Measurements from ENCODE around the gene FGFR1OP2. TPM values are rescaled to one million over a fixed set of nuclear protein-coding genes. Genes with fewer than 3 reads are reported as not detected.

FGFR1OP2 gene
- total RNA-seq, 1 experiment from 2014 or later = 86.9 TPM

DNA sequence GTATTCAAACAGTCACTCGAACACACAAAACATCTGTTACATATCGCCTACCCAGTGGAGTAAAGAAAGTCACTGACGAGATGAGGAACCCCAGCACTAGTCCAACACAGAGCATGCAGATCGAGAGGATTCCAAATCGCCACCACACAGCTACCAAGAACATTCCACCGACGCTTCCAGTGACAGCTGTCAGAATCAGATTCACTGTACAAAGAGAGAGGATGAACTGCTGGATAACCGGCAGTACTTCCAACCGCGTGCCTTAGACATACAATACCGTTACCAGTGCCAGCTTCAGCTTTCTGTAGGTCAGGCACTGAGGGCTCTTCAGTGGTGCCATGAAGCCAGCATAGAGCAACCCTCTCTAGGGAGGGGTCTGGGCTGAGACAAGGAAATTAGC, 41.5 kb downstream of the FGFR1OP2 start:
- no peak overlapping the region for H3K4me3 Mint-ChIP-seq (ENCODE audit: unreplicated experiment)
- CTCF ChIA-PET = no interaction called here
- Histone ChIP-seq H3K4me3 (ENCODE audit: low read depth, low read length) (no peak overlapping the region), H3K27me3 (replicated peaks; ENCODE audit: control insufficient read depth, insufficient read depth, low read length) (no peaks in the 10 kb centered on the region), H3K9me3 (no peaks in the 10 kb centered on the region), H3K36me3 (ENCODE audit: control insufficient read depth, insufficient read depth, low read length) (no peaks in the 10 kb centered on the region; the same call in 1 of the 2 replicates), H3K4me1 (no peaks in the 10 kb centered on the region)
- intact Hi-C loops (cut with micrococcal nuclease; ENCODE audit: unreplicated experiment) = no loop called here
- no peak for TF ChIP-seq CTCF (IDR thresholded peaks at IDR 0.05; ENCODE audit: insufficient read depth in 1 of 2, low read depth in 1 of 2, low read length in 1 of 2, severe bottlenecking in 1 of 2, unreplicated experiment in 1 of 2)
- H3K9me3 Mint-ChIP-seq (ENCODE audit: unreplicated experiment) = no peaks in the 10 kb centered on the region
- H3K4me1 Mint-ChIP-seq (ENCODE audit: low read depth, unreplicated experiment) = peaks cover 6% of the 10 kb centered on the region
- BruUV-seq (replicated peaks) = no TSS peak
- H3K27ac Mint-ChIP-seq (ENCODE audit: unreplicated experiment) = no peak overlapping the region
- peaks cover 21% of the 10 kb centered on the region for H3K36me3 Mint-ChIP-seq (ENCODE audit: insufficient read depth, unreplicated experiment)
- POLR2A ChIA-PET = interaction anchor here (0.6 kb wide), 1 partner anchor 15 kb away, joined by 3 read pairs; no protein-coding TSS in a partner anchor
- no peak for DNase-seq
- H3K27me3 Mint-ChIP-seq (ENCODE audit: insufficient read depth, unreplicated experiment) = no peaks in the 10 kb centered on the region

DNA sequence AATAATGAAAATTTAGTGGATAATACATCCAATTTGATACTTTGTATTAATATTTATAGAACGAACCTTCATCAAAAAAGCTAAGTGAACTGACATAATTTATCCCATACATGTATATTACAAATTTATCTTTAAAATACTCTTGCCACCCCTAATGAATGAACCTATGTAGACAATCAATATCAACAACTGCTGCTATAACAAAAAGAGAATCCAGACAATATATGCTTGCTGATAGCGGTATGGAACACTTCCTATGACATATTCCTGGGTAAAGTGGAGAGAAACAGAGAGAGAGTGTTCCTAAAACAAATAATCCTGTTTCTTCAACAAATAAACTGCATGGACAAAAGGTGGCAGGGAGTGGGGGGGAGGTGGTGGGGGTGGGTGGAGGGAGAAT, 44.6 kb downstream of the FGFR1OP2 start:
- Histone ChIP-seq H3K36me3 (ENCODE audit: control insufficient read depth, insufficient read depth, low read length) (no peaks in the 10 kb centered on the region; the same call in 1 of the 2 replicates), H3K27me3 (replicated peaks; ENCODE audit: control insufficient read depth, insufficient read depth, low read length) (no peaks in the 10 kb centered on the region), H3K4me3 (ENCODE audit: low read depth, low read length) (no peak overlapping the region), H3K9me3 (no peaks in the 10 kb centered on the region), H3K4me1 (no peaks in the 10 kb centered on the region)
- Mint-ChIP-seq H3K9me3 (ENCODE audit: unreplicated experiment) (no peaks in the 10 kb centered on the region), H3K4me3 (ENCODE audit: unreplicated experiment) (no peak overlapping the region), H3K27ac (ENCODE audit: unreplicated experiment) (no peak overlapping the region), H3K4me1 (ENCODE audit: low read depth, unreplicated experiment) (peaks cover 6% of the 10 kb centered on the region), H3K27me3 (ENCODE audit: insufficient read depth, unreplicated experiment) (no peaks in the 10 kb centered on the region), H3K36me3 (ENCODE audit: insufficient read depth, unreplicated experiment) (peaks cover 25% of the 10 kb centered on the region)
- DNase-seq = no peak
- POLR2A ChIA-PET = no interaction called here
- CTCF ChIA-PET = no interaction called here
- TF ChIP-seq CTCF (IDR thresholded peaks at IDR 0.05; ENCODE audit: insufficient read depth in 1 of 2, low read depth in 1 of 2, low read length in 1 of 2, severe bottlenecking in 1 of 2, unreplicated experiment in 1 of 2) = no peak
- intact Hi-C loops (cut with micrococcal nuclease; ENCODE audit: unreplicated experiment) = no loop called here
- no TSS peak for BruUV-seq (replicated peaks)

GRCh38 chr12:26987634-26988424, 49.6 kb downstream of the FGFR1OP2 start:
- intact Hi-C loops (cut with micrococcal nuclease; ENCODE audit: unreplicated experiment) = loop anchor here (2.0 kb wide), 1 partner anchor 15 kb away; no protein-coding TSS in a partner anchor
- TF ChIP-seq CTCF (IDR thresholded peaks at IDR 0.05; ENCODE audit: insufficient read depth in 1 of 2, low read depth in 1 of 2, low read length in 1 of 2, severe bottlenecking in 1 of 2, unreplicated experiment in 1 of 2) = no peak
- Mint-ChIP-seq H3K9me3 (ENCODE audit: unreplicated experiment) (no peaks in the 10 kb centered on the region), H3K27ac (ENCODE audit: unreplicated experiment) (no peak overlapping the region), H3K4me1 (ENCODE audit: low read depth, unreplicated experiment) (peaks cover 14% of the 10 kb centered on the region), H3K4me3 (ENCODE audit: unreplicated experiment) (no peak overlapping the region), H3K36me3 (ENCODE audit: insufficient read depth, unreplicated experiment) (peaks cover 15% of the 10 kb centered on the region), H3K27me3 (ENCODE audit: insufficient read depth, unreplicated experiment) (no peaks in the 10 kb centered on the region)
- no peaks in the 10 kb centered on the region; the same call in 1 of the 2 replicates for H3K36me3 ChIP-seq (ENCODE audit: control insufficient read depth, insufficient read depth, low read length)
- BruUV-seq (replicated peaks) = no TSS peak
- CTCF ChIA-PET = interaction anchor here (0.6 kb wide), 1 partner anchor 886 kb away, joined by 5 read pairs; no protein-coding TSS in a partner anchor
- H3K27me3 ChIP-seq (replicated peaks; ENCODE audit: control insufficient read depth, insufficient read depth, low read length) = no peaks in the 10 kb centered on the region
- POLR2A ChIA-PET = no interaction called here
- H3K4me3 ChIP-seq (ENCODE audit: low read depth, low read length) = no peak overlapping the region
- no peak for DNase-seq
- no peaks in the 10 kb centered on the region for H3K9me3 ChIP-seq
- peaks cover 11% of the 10 kb centered on the region for H3K4me1 ChIP-seq

All from Caco-2 (cell line).